Stimulated activated CD8-positive, alpha-beta memory T cell treated with anti-CD3 and anti-CD28 coated beads, Interleukin-15, amount 100 ng/mL, for 4 hours (primary cell): Measurements from ENCODE around the gene UPF2.
"Not testable (repeated sequence)": the region's sequence is repeated elsewhere in the genome, so short reads cannot be mapped to it uniquely, and the experiment has no call there.

Experiments
- DNase-seq, 2 donors: peaks; one replicate each; pipeline ENCODE4 v3.0.0-alpha.2; 2020; ENCODE audit warnings: low read depth in 2 of 2

Gene UPF2

DNA sequence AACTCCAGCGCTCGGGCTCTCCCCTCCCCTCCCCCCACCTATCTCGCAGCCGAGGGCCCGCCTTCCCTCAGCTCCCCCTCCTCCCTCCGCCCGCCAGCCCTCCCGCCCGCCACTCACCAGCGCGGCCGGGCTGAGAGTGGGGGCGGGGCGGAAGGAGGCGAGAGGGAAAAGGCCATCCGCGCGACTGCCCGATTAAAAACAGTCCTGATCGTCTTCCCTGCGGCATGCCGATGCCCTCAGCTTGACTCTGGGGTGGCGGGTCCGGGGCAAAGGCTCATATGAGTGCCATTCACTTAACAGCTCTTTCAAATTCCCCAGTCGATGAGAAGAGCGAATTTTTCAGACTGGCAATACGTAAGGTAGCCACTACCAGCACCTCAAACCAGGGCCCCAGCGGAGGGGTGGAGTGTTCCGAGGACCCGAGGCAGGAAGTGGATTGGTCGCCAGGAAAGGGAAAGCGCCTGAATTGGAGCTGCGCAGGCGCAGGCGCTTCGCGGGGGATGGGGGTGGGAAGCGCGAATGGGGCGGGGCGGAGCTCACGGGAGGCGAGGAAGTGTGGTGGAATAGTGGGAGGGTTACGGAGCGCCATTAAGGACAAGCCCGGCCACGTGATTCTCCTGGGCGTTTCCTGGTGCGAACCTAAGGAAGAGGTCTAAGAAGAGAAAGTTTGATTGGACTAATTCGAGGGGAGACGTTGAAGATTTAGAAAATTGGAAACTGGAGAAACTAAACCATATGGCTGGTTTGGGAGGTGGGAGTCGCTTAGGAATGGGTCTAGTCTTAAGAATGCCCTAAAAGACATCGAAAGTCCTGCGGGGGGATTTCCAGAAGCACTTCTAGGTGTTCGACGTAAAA lies at the start of gene UPF2:
TSS of gene UPF2 (minus strand) at position 13 of the 855 bp plus-strand sequence. CDS start 7,386 bp downstream, outside the sequence.
- DNase-seq: peak; percentile 95 to 96

DNA sequence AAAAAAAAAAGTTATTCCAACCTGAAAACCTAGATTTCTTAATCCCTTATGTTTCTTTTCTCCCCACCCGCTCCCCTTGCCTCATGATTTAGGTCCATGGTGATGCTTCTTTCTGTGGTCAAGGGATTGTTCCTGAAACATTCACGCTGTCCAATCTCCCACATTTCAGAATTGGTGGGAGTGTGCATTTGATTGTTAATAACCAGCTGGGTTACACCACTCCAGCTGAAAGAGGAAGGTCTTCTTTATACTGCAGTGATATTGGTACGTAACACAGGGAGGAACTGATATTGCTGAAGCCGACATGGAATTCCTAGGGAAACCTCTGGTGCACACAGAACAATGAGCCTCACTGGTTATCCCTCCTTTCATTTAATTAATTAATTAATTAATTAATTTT lies 48.8 kb upstream of the UPF2 start:
- no peak for DNase-seq

DNA sequence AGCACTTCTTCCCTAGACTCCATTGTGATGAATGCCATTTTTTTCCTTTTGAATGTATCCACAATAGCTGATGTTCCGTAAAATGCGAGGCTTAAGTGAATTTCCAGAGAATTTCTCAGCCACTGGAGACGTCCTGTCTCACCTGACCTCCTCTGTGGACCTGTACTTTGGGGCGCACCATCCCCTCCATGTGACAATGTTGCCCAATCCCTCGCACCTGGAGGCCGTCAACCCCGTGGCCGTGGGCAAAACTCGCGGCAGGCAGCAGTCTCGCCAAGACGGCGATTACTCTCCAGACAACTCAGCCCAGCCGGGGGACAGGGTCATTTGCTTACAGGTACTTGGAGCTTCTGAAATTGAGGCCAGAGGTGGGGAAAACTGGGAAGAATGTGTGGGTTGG lies 46.3 kb upstream of the UPF2 start:
- DNase-seq: no peak

DNA sequence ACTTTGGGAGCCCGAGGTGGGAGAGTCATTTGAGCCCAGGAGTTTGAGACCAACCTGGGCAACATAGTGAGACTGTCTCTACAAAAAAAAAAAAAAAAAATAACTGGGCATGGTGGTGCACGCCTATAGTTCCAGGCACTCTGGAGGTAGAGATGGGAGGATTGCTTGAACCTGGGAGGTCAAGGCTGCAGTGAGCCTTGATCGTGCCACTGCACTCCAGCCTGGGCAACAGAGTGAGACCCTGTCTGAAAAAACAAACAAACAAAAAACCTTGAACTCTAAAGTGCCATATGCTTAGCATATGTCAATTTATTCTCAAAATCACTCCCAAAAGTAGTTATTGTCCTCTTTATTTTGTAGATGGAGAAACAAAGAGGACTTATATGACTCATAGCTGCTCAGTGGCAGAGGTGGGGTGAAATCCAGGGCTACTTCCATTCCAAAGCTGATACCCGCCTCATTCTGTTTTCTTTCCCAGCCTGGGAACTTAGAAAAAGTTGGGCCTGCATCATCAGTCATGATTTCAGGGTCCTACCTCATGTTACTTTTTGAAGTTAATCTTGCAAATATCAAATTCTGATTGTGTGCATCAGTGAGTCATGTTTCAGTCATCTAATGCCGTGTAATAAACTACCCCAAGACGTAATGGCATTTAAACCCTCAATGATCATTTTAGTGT lies 39.4 kb upstream of the UPF2 start:
- no peak for DNase-seq

DNA sequence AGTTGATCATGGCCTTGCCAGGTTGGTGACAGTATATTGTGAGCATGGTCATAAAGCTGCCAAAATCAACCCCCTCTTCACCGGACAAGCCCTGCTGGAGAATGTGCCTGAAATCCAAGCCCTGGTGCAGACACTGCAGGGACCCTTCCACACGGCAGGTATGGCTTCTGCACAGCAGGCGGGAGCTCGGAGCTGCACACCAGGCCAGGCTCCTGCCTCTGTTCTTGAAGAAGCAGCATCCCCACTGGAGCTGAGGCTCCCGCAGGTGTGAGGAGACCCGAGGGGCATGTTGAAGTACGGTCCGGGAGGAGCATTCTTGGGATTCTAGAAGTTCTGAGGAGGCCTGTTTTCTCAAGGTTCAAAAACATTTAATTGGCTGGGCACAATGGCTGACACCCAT lies 38.9 kb upstream of the UPF2 start:
- no peak for DNase-seq

GRCh38 chr10:12077580-12078180 lies 35.1 kb upstream of the UPF2 start:
- DNase-seq: no peak

DNA sequence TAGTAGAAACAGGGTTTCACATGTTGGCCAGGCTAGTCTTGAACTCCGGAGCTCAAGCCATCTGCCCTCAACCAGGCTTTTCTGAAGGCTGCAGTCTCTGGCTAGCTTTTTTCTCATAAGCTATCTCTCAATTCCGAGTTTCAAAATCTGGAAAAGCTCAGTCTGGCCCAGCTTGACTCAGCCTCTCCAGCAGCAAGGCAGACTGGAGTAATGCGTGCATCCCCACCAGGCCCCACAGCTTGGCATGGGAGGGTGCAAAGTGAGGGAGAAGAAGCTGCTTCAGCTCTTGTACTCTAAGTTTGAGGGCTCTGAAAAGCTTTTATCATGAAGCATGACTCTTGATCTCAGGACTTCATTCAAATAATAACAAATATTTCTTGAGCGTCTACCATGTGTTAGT lies 30.9 kb upstream of the UPF2 start:
- no peak for DNase-seq

DNA sequence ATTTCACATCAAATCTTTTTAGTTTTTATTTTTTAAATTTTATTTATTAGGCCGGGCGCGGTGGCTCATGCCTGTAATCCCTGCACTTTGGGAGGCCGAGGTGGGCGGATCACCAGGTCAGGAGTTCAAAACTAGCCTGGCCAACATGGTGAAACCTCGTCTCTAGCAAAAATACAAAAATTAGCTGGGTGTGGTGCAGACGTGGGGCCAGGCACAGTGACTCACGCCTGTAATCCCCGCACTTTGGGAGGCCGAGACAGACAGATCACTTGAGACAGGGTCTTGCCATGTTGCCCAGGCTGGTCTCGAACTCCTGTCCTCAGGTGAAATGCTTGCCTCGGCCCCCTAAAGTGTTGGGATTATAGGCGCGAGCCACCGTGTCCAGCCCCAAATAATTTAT lies 28.8 kb upstream of the UPF2 start:
- DNase-seq: not testable (repeated sequence)

DNA sequence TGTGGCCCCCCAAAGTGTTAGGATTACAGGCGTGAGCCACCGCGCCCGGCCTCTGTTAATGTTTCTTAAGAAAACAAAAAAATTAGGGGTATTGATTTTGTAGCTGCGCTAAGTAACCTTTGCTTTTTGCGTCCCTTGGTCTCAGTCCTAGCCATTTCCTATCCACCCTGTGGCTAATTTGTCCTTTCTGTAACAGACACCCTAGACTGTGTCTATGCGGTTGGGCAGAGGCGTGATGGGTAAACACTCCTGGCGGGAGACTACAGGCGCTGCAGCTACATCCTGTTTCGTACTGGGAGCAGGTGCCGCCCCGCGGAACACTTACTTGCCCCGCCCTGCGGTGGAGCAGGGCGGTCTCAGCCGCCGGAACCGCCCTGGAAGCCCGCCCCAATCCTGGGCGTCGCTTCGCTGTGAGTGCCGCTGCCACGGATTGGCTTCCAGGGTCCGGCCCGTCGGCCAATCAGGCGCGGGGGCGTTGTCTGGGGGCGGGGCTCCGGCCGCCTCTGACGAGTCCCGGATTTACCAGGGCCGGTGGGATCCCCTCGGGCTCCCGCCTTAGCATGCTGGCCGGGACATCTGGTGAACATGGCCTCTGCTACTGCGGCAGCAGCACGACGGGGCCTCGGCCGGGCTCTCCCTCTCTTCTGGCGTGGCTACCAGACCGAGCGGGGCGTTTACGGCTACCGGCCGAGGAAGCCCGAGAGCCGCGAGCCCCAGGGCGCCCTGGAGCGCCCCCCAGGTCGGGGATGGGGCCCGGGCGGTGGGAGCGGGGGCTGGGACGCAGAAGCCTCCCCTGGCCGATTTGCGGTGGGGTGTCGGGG lies 26.1 kb upstream of the UPF2 start, which contains the start of gene DHTKD1:
TSS of gene DHTKD1 (plus strand) at position 506 of the 821 bp plus-strand sequence. CDS start at position 586, 80 bp downstream.
- DNase-seq: peak; percentile 96 to 97

- no peak for DNase-seq
Measured at GRCh38 chr10:12067336-12067735, 24.7 kb upstream of the UPF2 start.

- DNase-seq: no peak
Measured at GRCh38 chr10:12063483-12063818, 20.8 kb upstream of the UPF2 start.

- no peak for DNase-seq
Measured at GRCh38 chr10:12062754-12063482, 20.3 kb upstream of the UPF2 start.

DNA sequence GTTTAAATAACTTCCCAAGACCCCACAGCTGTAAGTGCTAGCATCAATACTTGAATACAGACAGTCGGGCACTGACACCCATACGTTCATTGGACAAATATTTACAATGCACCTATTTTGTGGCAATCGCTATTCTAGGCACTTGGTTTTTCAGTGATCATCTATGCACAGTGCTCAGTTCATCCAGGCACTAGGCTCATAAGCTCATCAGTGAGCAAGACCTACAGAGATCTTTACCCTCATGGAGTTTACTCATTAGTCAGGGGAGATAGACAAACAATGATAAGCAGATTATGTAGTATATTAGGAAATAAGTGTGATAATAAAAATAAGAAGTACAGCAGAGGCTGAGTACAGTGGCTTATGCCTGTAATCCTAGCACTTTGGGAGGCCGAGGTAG lies 18.5 kb upstream of the UPF2 start:
- no peak for DNase-seq

GRCh38 chr10:12056748-12057147 lies 14.1 kb upstream of the UPF2 start:
- DNase-seq: no peak

DNA sequence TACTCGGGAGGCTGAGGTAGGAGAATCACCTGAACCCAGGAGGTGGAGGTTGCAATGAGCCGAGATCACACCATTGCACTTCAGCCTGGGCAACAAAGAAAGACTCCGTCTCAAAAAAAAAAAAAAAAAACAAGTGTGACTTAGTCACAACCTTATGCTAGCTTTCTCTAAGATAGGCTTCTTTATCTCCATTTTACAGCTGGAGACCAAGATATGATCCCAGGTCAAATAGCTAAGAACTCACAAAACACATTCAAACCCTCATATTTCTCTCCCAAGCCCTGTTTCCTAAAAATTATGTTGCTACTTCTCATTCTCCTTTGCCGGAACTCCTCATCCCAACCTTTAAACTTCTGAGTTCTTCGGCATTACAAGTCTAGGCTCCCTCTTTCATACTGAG lies 13.1 kb upstream of the UPF2 start:
- no peak for DNase-seq

- DNase-seq: no peak
Measured at GRCh38 chr10:12051241-12051640, 8.6 kb upstream of the UPF2 start.

DNA sequence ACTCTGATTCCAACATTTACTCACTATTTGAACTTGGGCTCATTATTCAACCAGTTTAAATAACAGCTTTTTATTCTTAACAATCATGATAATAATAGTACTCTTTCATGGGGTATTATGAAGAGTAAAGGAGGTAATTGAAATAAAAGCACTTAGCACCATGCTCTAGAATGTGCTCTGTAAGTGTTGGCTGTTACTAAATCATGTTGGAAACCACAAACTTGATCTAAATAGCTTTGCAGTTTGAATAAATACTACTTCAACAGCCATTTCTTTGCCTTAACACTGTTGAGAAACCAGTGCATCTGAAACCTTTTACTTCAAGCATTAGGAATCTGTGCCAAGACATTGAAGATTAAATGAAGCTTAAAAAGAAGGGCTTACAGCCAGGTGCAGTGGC lies 7.9 kb upstream of the UPF2 start:
- no peak for DNase-seq

GRCh38 chr10:12048547-12048946 lies 5.9 kb upstream of the UPF2 start:
- no peak for DNase-seq

- no peak for DNase-seq
Measured at GRCh38 chr10:12045596-12045995, 3.0 kb upstream of the UPF2 start.

- DNase-seq: peak; percentile 45 to 57
Measured at GRCh38 chr10:12042409-12042796, 206 bp downstream of the UPF2 start.

DNA sequence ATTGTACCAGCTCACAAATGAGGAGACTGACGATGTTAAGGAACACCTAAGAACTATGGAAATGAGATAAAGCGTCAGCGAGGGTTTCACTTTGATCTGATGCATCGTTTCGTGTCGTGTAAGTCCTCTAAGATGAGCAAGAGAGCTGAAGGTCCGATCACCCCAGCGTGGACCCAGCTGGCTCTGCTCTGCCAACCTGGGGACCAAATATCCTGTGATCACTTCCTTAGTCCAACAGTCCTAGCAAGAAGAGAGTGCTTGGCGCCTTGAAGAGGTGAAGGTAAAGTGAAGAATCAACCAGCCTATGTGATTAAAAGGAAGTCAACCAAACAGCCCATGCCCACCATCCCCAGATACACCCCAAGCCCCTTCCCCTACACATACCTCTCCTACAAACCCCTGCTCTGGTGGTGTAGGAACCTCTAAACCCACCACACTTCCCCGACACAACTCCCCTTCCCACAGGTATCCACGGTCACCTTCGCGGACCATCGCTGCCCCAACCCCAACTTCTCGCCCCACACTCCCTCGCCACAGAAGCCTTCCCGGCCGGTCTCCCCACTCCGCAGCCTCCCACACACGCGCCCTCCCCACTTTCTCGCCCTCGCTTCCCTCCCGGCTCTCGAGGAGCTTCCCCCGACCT lies 722 bp downstream of the UPF2 start:
- DNase-seq: no peak
